ENCODE results near the gene CFAP410.

DNA sequence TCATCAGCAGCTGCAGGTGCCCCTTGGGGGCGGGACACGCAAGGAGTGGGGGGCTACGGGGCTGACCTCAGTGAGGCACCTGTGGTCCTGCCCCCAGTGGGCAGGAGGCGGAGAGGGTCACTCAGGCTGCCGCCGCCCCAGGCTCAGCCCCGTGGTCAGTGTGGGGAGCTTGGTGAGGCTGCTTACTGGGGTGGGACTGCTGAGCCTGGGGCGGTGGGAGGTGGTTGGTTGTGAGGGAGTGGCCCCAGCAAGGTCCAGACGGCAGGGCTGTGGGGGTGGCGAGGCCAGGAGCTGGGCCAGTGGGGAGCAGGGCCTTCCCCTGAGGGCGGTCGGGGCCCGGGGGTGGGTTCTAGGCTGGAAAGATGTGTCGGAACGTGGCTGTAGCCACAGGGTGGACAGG is 25.1 kb downstream of the CFAP410 start:
- TF ChIP-seq, protein P1, sequence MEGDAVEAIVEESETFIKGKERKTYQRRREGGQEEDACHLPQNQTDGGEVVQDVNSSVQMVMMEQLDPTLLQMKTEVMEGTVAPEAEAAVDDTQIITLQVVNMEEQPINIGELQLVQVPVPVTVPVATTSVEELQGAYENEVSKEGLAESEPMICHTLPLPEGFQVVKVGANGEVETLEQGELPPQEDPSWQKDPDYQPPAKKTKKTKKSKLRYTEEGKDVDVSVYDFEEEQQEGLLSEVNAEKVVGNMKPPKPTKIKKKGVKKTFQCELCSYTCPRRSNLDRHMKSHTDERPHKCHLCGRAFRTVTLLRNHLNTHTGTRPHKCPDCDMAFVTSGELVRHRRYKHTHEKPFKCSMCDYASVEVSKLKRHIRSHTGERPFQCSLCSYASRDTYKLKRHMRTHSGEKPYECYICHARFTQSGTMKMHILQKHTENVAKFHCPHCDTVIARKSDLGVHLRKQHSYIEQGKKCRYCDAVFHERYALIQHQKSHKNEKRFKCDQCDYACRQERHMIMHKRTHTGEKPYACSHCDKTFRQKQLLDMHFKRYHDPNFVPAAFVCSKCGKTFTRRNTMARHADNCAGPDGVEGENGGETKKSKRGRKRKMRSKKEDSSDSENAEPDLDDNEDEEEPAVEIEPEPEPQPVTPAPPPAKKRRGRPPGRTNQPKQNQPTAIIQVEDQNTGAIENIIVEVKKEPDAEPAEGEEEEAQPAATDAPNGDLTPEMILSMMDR (IDR thresholded peaks at IDR 0.05): no peak
- no peak for TF ChIP-seq POLR2A (IDR thresholded peaks at IDR 0.05)
- TF ChIP-seq POLR2AphosphoS5 (IDR thresholded peaks at IDR 0.05): no peak
- TF ChIP-seq EP300 (IDR thresholded peaks at IDR 0.05): no peak

Data from stomach (tissue), 4 donors.